Pancreas (tissue), 10 donors: ENCODE data around the gene ADGRB2. TPM values are rescaled to one million over a fixed set of nuclear protein-coding genes. Genes with fewer than 3 reads are reported as not detected.

Experiments used
- ATAC-seq, 4 donors: fragments of 200-7000 bp; cut with Tn5 transposase; one replicate each; pipeline versions ENCODE4 v1.8.0 to v1.9.1; 2020; ENCODE audit warnings: mild to moderate bottlenecking in 4 of 4, moderate library complexity in 4 of 4
- DNase-seq, 6 donors: peaks; one replicate each; pipeline ENCODE4 v3.0.0-alpha.2; 2020
- FAIRE-seq: peaks from 2 replicates; lab custom pipeline; 2012; peaks lifted over from hg19 to GRCh38; lab: Jason Lieb, UNC
- H3K27ac ChIP-seq, 4 donors: fragments of 200-600 bp; sonication (generic); 1 replicate in 3 of 4; 2 replicates in 1 of 4; pipeline versions ENCODE4 v1.5.0 to v1.8.0; 2020
- H3K27me3 ChIP-seq, 4 donors: fragments of 200-600 bp; one replicate each; pipeline ENCODE4 v1.8.0; 2021
- H3K36me3 ChIP-seq, 3 donors: fragments of 200-600 bp; sonication (generic) in 1 of 3; one replicate each; pipeline versions ENCODE4 v1.5.0 to v1.8.0; 2020 to 2021
- H3K4me1 ChIP-seq, 3 donors: fragments of 200-600 bp; one replicate each; pipeline ENCODE4 v1.8.0; 2021
- H3K4me3 ChIP-seq, 4 donors: fragments of 200-600 bp; sonication (generic) in 2 of 4; one replicate each; pipeline versions ENCODE4 v1.5.0 to v1.8.0; 2020 to 2021
- H3K9me3 ChIP-seq, 4 donors: fragments of 200-600 bp; one replicate each; pipeline ENCODE4 v1.8.0; 2021
- whole genome bisulfite sequencing, 2 donors: extraction: QIAGEN DNeasy Blood & Tissue Kit; methylation state at CpG; one replicate each; pipeline ENCODE4 v1.1.7; 2013; 5-methylcytosine and 5-hydroxymethylcytosine counted together
- intact Hi-C, 3 donors: fragments of 100-400 bp; cut with DNase I; formaldehyde crosslinking; loops; one replicate each; pipeline versions ENCODE4 v1.11.1 to v1.14.2; 2022
- polyA plus RNA-seq, 2 donors: library from polyadenylated mRNA; stranded (reverse); fragments of 200-250 nt; gene quantifications; one replicate each; pipeline ENCODE4 v1.2.3, GENCODE V29; 2013
- total RNA-seq, 6 donors: library from RNA; stranded (reverse); fragmentation: NEBNext Ultra II Directional in 4 of 6; extraction: Animal tissue kit (Norgen Biotek cat#: 25700) in 4 of 6; gene quantifications; one replicate each; pipeline versions ENCODE4 v1.2.1 to v1.2.4, GENCODE V29; 2021 to 2023
- TF ChIP-seq, protein P1 (sequence below), 4 donors: fragments of 200-600 bp; sonication (generic) in 3 of 4; IDR thresholded peaks; one replicate each; pipeline versions ENCODE4 v1.5.0 to v1.8.0; 2021; ENCODE audit warnings: antibody characterized with exemption in 4 of 4
- donor health status: healthy with polysubstance abuse.
- donor health status: DM: no; HTN: no; CAD: no; lungs with moderate emphysema.
- donor health status: DM: no; HTN: no; CAD: no.
- donor health status: control.
- donor health status: control.
- donor health status: Bipolar disorder and iron deficiency.
- donor health status: DM: yes; HTN: yes; CAD: no.
- donor health status: DM: no; HTN: no; CAD: no.
- donor health status: DM: no; HTN: no; CAD: no.
- donor health status: DM: yes; HTN: yes; CAD: no.

ADGRB2 gene
- total and polyA plus RNA-seq, 8 donors: 0.12 to 1.3 (median 0.43) TPM

GRCh38 chr1:31767225-31767624, 3.1 kb upstream of the ADGRB2 start:
- peaks cover 0 to 3% (median 0%) of the 10 kb centered on the region in 3 donors for H3K4me1 ChIP-seq
- no peak for ATAC-seq
- no peak for FAIRE-seq
- no peaks in the 10 kb centered on the region for H3K9me3 ChIP-seq
- intact Hi-C loops: no loop called here
- WGBS, 2 donors: 80 to 87% methylated on average over 7 of the region's 7 CpGs
- no peak for DNase-seq
- H3K36me3 ChIP-seq: no peaks in the 10 kb centered on the region
- H3K4me3 ChIP-seq: no peak overlapping the region
- TF ChIP-seq, protein P1, sequence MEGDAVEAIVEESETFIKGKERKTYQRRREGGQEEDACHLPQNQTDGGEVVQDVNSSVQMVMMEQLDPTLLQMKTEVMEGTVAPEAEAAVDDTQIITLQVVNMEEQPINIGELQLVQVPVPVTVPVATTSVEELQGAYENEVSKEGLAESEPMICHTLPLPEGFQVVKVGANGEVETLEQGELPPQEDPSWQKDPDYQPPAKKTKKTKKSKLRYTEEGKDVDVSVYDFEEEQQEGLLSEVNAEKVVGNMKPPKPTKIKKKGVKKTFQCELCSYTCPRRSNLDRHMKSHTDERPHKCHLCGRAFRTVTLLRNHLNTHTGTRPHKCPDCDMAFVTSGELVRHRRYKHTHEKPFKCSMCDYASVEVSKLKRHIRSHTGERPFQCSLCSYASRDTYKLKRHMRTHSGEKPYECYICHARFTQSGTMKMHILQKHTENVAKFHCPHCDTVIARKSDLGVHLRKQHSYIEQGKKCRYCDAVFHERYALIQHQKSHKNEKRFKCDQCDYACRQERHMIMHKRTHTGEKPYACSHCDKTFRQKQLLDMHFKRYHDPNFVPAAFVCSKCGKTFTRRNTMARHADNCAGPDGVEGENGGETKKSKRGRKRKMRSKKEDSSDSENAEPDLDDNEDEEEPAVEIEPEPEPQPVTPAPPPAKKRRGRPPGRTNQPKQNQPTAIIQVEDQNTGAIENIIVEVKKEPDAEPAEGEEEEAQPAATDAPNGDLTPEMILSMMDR (IDR thresholded peaks at IDR 0.05): no peak
- H3K27me3 ChIP-seq: peaks cover 0 to 5% (median 0%) of the 10 kb centered on the region in 4 donors
- H3K27ac ChIP-seq: no peak overlapping the region

GRCh38 chr1:31765516-31765915, 1.4 kb upstream of the ADGRB2 start:
- Histone ChIP-seq H3K9me3 (no peaks in the 10 kb centered on the region), H3K27me3 (peaks cover 0 to 8% (median 0%) of the 10 kb centered on the region in 4 donors), H3K27ac (no peak overlapping the region), H3K36me3 (no peaks in the 10 kb centered on the region), H3K4me1 (peaks cover 0 to 6% (median 0%) of the 10 kb centered on the region in 3 donors), H3K4me3 (no peak overlapping the region)
- no peak for ATAC-seq
- intact Hi-C loops: no loop called here
- 87% methylated on average over 6 of the region's 6 CpGs for WGBS, 2 donors
- no peak for DNase-seq
- no peak for FAIRE-seq
- TF ChIP-seq, protein P1 (IDR thresholded peaks at IDR 0.05): no peak

DNA sequence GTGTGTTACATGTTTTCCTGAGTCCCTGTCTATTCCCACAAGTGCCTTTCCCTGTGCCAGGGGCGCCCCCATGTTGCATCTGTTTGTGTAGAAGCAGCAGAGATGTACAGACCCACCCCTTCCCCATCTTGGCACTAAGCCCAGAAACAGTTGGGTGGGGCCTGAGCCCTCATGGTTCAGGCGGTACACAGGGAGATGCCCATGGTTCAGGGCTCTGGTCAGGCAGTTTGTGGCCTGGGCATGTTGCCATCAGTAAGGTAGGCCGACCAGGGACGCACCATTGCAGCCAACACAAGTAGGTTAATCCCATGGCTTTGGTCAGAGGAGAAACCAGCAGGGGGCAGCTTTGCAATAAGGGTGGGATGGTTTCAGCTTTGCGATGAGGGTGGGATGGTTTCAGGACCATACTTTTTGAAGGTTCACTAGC, 914 bp upstream of the ADGRB2 start:
- no peak for ATAC-seq
- H3K4me1 ChIP-seq: peaks cover 0 to 6% (median 0%) of the 10 kb centered on the region in 3 donors
- H3K27ac ChIP-seq: no peak overlapping the region
- TF ChIP-seq, protein P1 (IDR thresholded peaks at IDR 0.05): no peak
- H3K9me3 ChIP-seq: no peaks in the 10 kb centered on the region
- DNase-seq: peak in 1 of 6 donors; percentile 64
- H3K4me3 ChIP-seq: no peak overlapping the region
- intact Hi-C loops: no loop called here
- no peak for FAIRE-seq
- H3K27me3 ChIP-seq: peaks cover 0 to 8% (median 0%) of the 10 kb centered on the region in 4 donors
- WGBS, 2 donors: 52% methylated on average over 5 of the region's 5 CpGs
- H3K36me3 ChIP-seq: no peaks in the 10 kb centered on the region

DNA sequence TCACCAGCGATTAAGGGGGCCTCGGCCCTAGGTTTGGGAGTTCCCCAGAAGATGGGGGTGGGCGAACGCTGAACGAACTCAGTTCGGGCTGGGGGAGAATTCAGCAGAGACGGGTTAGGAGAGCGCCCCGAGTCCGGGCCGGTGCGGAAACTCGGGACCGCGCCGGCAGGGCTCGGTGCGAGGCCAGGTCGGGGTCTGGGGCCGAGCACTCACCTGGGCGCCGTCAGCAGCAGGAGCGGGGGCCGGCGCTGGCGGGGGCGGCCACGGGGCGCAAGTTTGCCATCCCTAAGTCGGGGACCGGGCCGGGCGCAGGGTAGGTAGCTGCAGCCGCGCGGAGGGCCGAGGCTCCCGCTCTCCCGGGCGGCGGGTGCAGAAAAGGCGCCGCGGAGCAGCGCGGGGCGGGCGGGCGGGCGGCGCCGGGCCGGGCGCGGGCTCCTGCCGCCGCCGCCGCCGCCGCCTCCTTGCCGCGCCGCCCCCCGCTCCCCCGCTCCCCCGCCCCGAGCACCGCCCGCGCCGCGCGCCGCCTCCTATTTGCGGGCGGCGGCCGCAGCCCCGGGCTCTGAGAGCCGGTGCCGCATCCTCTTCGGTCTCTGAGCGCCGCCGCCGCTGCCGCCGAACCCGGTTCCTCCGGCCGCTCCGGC, 349 bp downstream of the ADGRB2 start:
- H3K27me3 ChIP-seq: peaks cover 0 to 8% (median 0%) of the 10 kb centered on the region in 4 donors
- DNase-seq (no peak), FAIRE-seq (no peak), ATAC-seq (peak in 1 of 4 donors; percentile 2)
- H3K36me3 ChIP-seq: no peaks in the 10 kb centered on the region
- peaks cover 0 to 6% (median 0%) of the 10 kb centered on the region in 3 donors for H3K4me1 ChIP-seq
- TF ChIP-seq, protein P1 (IDR thresholded peaks at IDR 0.05): no peak
- H3K9me3 ChIP-seq: no peaks in the 10 kb centered on the region
- intact Hi-C loops: no loop called here
- no peak overlapping the region for H3K27ac ChIP-seq
- peak overlapping the region in 3 of 4 donors; percentile 18 to 49 (median 44) for H3K4me3 ChIP-seq
- 1% methylated on average over 42 to 93 of the region's 93 CpGs for WGBS, 2 donors
